Activated T-cell treated with anti-CD3 and anti-CD28 coated beads for 4 hours (primary cell): ENCODE measurements around the gene ATP6AP1.

Experiments
- DNase-seq: peaks from one replicate; pipeline ENCODE4 v3.0.0-alpha.2; 2020

Gene ATP6AP1

DNA sequence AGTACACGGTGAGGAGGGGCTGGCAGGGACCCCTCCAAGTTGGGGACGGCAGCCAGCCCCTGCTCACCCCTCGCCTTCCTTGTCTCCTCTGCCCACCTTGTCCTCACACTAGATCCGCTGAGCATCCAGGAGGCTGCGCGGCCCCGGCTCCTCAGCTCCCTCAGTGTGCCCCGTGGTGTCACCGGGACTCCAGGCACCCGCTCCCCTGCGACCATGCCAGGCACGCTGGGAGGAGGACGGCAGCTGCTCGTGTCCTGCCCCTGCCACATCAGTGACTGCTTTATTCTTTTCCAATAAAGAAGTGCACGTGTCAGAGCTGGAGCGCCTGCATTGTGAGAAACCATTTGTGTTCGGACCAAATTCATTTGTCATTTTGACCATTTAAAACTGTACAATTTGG, 21.8 kb downstream of the ATP6AP1 start:
- DNase-seq = no peak

DNA sequence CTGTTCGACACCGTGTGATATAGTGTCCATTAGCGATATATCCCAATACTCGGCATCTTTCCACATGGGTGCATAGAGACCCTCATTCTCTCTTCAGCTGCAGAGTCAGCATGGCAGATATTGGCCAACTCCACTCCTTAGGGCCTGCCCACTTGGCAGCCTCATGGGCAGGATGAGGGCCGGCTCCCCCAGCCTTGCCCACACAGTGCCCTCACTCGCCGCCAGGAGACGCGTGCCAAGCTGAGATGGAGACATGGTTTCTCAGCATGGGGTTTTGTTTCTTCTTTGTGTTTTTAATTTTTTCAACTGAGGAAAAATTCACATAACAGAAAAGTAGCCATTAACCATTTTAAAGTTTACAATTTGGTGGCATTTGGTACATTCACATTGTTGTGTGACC, 24.3 kb downstream of the ATP6AP1 start:
- no peak for DNase-seq

DNA sequence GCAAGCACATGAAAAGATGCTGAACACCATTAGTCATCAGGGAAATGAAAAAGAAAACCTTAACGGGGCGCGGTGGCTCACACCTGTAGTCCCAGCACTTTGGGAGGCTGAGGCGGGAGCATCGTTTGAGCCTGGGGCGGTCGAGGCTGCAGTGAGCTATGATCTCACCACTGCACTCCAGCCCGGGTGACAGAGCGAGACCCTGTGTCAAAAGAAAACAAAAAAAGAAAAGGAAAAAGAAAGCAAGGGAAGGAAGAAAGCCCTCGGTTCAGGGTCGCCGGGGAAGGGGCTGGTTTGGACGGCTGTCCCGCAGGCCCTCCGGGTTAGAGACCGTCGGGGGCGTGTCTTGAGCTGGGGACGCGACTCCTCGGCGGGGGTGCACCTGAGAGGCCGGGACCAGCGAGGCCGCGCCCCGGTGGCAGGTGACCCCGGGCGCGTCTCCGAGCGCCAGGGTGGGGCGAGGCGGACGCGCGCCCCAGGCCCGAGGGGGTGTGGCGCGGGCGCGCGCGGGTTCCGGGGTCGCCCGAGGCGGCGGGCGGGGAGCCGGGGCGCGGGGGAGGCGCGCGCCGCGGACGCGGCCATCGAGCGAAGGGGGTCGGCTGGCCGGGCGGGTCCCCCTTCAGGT, 29.1 kb downstream of the ATP6AP1 start:
- DNase-seq = peak; percentile 30

DNA sequence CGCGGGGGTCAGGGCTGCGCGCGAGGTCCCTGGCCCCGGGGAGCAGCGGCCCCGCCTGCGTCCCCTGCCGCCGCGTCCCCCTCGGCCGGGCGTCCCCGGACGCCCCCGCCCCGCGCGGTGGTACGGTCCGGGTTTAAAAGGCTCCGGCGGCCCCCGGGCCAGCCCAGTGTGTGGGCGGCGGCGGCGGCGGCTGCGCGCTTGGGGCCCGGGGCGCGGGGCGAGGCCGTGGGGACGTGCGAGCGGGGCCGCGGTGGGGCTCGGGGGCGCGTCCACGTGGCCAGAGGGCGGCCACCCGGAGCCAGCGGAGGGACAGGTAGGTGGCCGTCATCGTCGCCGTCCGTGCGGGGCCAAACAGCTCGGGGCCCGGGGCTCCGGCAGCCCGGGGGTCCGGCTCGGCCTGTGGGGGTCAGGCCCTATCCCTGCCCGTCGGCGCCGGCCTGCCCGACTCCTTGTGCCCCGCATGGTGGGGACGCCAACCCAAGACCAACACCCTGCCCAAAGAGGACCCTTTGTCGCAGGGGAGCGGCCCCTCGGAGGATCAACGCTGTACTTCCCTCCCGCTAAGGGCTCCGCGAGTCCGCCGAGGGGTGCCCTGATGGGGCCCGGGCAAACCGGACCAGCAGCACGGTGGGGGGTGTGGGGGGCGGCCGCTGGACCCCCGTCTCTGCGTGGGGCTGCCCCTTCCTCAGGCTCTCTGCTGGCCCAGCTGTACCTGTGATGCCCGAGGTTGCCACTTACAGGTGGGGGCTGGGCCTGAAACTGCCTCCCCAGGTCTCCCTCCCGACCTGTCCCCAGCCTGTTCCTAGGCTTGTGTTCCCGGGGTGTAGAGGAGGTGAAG, 29.9 kb downstream of the ATP6AP1 start, which contains the start of gene PLXNA3:
Gene PLXNA3, plus strand, starts transcription at position 166 of the 838 bp plus-strand sequence. CDS start 1,903 bp downstream, outside the sequence.
- DNase-seq = peak; percentile 49

- no peak for DNase-seq
These were observed 30.7 kb downstream of the ATP6AP1 start for GRCh38 chrX:154458954-154459778.

DNA sequence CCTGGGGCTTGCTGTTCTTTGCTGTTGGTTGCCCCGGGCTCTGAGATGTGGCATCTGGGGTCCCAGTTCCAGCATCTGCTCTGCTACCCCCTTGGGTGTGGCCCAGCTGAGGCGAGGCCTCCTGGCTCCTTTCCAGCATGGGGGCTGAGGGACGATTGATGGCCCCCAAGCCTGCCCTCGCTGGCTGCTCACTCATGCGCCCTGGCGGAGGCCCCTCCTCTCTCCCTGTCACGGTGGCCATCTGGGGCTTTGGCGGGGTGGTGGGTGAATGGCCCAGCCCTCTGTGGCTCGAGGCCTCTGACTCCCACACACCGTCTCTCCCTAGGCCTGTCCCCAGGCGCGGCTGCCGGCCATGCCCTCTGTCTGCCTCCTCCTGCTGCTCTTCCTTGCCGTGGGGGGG, 31.4 kb downstream of the ATP6AP1 start:
- DNase-seq = no peak

DNA sequence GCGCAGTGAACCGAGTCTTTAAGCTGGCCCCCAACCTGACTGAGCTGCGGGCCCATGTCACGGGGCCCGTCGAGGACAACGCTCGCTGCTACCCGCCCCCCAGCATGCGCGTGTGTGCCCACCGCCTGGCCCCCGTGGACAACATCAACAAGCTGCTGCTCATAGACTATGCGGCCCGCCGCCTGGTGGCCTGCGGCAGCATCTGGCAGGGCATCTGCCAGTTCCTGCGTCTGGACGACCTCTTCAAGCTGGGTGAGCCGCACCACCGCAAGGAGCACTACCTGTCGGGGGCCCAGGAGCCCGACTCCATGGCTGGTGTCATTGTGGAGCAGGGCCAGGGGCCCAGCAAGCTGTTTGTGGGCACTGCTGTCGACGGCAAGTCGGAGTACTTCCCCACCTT, 31.8 kb downstream of the ATP6AP1 start:
- no peak for DNase-seq

DNA sequence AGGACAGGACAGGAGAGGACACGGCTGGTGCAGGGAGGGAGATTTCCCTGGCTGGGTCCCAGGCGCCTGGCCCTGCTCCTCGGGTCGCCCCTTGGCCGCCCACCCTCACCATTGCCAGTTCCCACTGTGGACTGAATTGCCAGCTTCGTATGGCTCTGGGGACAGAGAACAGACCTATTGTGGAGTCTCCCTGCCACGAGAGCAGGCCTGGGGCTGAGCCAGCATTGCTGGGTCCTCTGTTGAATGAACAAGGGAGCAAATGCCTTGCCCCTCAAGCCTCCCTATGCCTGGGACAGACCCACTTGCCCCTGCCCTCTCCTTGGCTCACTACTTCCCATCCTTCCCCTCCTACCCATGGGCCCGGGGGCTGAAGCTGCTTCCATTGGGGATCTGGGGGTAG, 33.9 kb downstream of the ATP6AP1 start:
- no peak for DNase-seq

DNA sequence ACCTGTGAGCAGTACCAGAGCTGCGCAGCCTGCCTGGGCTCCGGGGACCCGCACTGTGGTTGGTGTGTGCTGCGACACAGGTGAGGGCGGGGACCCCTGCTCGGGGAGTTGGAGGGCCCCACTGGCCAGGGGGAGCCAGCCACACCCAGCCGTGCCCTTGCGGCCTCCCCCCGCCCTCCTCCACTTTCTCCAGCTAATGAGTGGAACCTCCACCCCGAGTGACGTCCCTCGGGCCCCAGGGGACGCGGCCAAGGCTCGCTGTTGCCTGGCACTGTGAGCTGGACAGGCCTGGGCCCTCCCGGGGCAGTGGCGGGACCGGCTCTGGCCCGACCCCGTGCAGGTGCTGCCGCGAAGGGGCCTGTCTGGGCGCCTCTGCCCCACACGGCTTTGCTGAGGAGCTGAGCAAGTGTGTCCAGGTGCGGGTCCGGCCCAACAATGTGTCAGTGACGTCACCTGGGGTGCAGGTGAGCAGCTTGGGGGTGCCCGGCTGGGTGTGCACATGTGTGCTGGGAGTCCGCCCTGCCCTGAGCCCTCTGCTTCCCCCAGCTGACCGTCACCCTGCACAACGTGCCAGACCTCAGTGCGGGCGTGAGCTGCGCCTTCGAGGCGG, 35.2 kb downstream of the ATP6AP1 start:
- DNase-seq = no peak

DNA sequence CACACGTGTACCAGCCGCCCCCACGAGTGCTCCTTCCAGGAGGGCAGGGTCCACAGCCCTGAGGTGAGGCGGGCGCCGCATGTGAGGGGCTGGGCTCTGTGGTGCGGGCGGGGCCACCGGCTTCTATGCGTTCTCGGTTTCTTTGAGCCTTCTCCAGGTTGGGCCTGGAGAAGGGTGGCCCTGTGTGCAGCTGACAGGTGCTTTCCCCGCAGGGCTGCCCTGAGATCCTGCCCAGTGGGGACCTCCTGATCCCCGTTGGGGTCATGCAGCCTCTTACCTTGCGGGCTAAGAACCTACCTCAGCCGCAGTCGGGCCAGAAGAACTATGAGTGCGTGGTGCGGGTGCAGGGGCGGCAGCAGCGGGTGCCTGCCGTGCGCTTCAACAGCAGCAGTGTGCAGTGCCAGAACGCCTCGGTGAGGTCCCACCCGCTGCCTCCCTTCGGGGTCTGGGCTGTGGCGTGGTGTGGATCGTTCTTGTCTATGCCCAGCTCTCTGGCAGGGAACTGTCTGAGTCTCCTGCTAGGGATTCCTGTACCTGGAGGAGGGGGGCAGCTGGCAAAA, 36.4 kb downstream of the ATP6AP1 start:
- DNase-seq = no peak

GRCh38 chrX:154465601-154466000, 37.1 kb downstream of the ATP6AP1 start:
- DNase-seq = no peak

- DNase-seq = no peak
These were observed 37.6 kb downstream of the ATP6AP1 start for GRCh38 chrX:154466036-154466435.

GRCh38 chrX:154466907-154467306, 38.4 kb downstream of the ATP6AP1 start:
- DNase-seq = no peak

- DNase-seq = no peak
These were observed 39.1 kb downstream of the ATP6AP1 start for GRCh38 chrX:154467556-154467955.

DNA sequence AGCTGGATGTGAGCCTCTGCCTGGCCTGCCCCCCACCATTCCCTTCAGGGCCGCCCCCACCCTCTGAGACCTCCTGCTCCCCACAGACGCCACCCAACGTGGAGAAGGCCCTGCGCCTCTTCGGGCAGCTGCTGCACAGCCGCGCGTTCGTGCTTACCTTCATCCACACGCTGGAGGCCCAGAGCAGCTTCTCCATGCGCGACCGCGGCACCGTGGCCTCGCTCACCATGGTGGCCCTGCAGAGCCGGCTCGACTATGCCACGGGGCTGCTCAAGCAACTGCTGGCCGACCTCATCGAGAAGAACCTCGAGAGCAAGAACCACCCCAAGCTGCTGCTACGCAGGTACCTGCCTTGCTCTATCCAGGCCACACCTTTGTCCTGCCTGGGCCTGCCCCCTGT, 39.7 kb downstream of the ATP6AP1 start:
- no peak for DNase-seq

DNA sequence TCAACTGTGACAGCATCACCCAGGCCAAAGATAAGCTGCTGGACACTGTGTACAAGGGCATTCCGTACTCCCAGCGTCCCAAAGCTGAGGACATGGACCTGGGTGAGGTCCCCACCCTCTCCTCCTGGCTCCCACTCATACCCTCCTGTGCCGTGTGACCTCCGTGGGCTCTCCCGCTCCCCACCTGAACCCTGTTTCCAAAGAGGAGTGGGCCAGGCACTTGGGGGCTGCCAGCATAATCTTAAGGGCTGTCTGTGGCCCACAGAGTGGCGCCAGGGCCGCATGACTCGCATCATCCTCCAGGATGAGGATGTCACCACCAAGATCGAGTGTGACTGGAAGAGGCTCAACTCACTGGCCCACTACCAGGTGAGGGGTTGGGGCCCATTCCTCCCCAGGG, 40.6 kb downstream of the ATP6AP1 start:
- DNase-seq = no peak

- DNase-seq = no peak
These were observed 41.4 kb downstream of the ATP6AP1 start for GRCh38 chrX:154469880-154470279.

DNA sequence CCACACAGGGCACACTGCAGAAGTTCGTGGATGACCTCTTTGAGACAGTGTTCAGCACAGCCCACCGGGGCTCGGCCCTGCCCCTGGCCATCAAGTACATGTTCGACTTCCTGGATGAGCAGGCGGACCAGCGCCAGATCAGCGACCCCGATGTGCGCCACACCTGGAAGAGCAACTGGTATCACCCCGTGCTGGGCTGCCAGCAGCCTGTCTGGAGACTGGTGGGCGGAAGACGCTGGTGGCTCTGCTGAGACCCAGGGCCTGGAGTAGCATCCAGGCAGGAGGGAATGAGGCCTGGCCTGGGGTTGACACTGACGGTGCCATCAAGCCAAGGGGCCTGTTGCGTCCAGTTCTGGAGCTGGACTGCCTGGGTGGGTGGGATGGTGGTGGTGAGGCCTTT, 42.0 kb downstream of the ATP6AP1 start:
- no peak for DNase-seq

GRCh38 chrX:154470914-154471568, 42.6 kb downstream of the ATP6AP1 start:
- DNase-seq = no peak

DNA sequence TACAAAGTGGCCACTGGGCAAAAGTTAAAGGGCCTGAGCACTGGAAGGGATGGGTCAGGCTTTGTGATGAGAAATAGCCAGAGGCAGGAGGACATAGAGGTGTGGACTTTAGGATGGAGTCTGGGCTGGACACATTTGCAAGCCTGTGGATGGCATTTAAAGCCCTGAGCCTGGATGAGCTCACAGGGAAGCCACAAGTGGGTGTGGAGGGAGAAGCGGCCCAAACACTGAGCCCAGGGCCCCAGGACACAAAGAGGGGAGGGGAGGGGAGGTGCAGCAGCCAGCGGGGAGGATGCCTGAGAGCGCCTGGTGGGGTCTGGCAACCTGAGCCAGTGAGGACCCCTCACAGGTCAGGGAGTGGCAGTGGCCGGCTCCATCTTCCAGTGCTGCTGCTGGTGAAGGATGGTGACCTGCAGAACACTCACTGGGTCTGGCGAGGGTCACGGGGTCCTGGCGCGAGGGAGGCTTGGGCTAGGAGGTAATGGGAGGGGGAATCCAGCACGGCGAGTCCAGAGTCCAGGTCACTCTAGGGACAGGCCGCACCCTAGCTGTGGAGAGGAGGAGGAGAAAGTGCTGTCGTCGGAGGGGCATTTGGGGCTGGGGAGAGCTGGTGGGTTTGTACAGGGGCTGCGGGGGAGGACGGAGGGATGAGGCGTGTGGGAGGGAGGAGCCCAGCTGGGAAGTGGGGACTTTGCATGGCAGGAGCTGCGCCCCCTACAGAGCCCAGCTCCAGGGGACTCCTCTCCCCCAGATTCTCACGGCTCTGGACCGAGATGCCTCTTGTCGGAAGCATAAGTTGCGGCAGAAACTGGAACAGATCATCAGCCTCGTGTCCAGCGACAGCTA, 43.6 kb downstream of the ATP6AP1 start:
- no peak for DNase-seq
